ENCODE results near the gene TMA7. TPM values are rescaled to one million over a fixed set of nuclear protein-coding genes. Genes with fewer than 3 reads are reported as not detected.

TMA7 gene
- total and polyA plus RNA-seq, 2 of the 13 experiments (the other 11 are each of a cell fraction or from before 2014, with no cell fraction given), result 100 to 486 TPM

DNA sequence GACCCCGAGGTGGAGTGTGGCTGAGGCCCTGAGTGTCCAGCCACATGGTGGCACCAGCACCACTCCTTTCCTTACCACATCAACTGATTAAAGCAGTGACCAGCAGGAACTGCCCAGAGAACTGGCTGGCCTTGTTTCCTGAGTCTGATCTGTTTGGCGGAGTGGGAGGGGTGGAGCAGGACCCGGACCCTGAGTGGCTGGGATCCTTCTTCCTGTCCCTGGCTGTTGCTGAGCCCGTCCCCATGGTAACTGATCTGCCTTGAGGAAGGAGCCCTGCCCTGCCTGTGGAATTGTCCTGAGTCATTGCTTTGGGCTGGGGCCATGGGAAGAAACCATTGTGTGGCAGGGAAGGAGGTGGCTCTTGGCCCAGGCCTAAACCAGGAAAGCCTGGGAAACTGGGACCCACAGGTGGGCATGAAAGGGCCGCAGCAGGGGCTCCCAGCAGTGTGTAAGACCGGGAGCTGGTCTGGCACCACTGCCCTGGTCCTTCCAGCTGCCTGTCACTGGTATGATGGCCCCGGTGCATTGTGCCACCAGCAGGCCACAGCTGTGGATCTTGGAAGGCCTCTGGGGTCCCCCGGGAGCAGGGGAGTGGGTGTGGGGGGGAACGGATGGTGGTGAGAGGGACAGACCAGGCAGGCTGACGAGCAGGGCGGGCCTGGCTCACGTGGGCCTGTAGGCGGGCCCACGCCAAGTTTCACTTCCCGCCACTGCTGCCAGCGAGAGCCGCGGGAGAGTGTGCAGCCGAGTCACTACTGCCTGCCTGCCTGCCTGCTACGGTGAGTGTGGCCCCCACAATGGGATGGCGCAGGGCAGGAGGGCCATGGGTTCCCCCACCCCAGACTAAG is 25.7 kb downstream of the TMA7 start (continued):
- TF ChIP-seq SETDB1 (CRISPR knock-in tag; IDR thresholded peaks at IDR 0.05; ENCODE audit: borderline replicate concordance), result no peak
- no peak for TF ChIP-seq ZNF839 (CRISPR knock-in tag; IDR thresholded peaks at IDR 0.05; ENCODE audit: borderline replicate concordance)
- TF ChIP-seq PCBP1 (IDR thresholded peaks at IDR 0.05; ENCODE audit: borderline replicate concordance, low read depth, low read length), result no peak
- TF ChIP-seq CHD2 (IDR thresholded peaks at IDR 0.05; ENCODE audit: low read depth, low read length), result no peak
- TF ChIP-seq GTF3A (CRISPR knock-in tag; conservative IDR thresholded peaks at IDR 0.05), result no peak
- TF ChIP-seq TOE1 (CRISPR knock-in tag; IDR thresholded peaks at IDR 0.05), result no peak
- peak; percentile 59; the same call in 1 of the 2 replicates for TF ChIP-seq SAFB2 (CRISPR knock-in tag; IDR thresholded peaks at IDR 0.05; ENCODE audit: borderline replicate concordance, low read depth)
- no peak for TF ChIP-seq SMARCE1 (IDR thresholded peaks at IDR 0.05; ENCODE audit: borderline replicate concordance)
- TF ChIP-seq SMAD3 (CRISPR knock-in tag; IDR thresholded peaks at IDR 0.05), result 0 out of 2 replicates have a peak, but pooled peaks have one; percentile 26
- peak; percentile 21; the same call in 1 of the 2 replicates for TF ChIP-seq ZNF556 (CRISPR knock-in tag; IDR thresholded peaks at IDR 0.05; ENCODE audit: borderline replicate concordance)
- TF ChIP-seq, protein P1, sequence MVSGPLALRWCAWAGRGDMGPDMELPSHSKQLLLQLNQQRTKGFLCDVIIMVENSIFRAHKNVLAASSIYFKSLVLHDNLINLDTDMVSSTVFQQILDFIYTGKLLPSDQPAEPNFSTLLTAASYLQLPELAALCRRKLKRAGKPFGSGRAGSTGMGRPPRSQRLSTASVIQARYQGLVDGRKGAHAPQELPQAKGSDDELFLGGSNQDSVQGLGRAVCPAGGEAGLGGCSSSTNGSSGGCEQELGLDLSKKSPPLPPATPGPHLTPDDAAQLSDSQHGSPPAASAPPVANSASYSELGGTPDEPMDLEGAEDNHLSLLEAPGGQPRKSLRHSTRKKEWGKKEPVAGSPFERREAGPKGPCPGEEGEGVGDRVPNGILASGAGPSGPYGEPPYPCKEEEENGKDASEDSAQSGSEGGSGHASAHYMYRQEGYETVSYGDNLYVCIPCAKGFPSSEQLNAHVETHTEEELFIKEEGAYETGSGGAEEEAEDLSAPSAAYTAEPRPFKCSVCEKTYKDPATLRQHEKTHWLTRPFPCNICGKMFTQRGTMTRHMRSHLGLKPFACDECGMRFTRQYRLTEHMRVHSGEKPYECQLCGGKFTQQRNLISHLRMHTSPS (CRISPR knock-in tag; IDR thresholded peaks at IDR 0.05; ENCODE audit: low read depth), result no peak
- no peak for TF ChIP-seq ZNF816 (CRISPR knock-in tag; IDR thresholded peaks at IDR 0.05; ENCODE audit: borderline replicate concordance)
- TF ChIP-seq, protein P2, sequence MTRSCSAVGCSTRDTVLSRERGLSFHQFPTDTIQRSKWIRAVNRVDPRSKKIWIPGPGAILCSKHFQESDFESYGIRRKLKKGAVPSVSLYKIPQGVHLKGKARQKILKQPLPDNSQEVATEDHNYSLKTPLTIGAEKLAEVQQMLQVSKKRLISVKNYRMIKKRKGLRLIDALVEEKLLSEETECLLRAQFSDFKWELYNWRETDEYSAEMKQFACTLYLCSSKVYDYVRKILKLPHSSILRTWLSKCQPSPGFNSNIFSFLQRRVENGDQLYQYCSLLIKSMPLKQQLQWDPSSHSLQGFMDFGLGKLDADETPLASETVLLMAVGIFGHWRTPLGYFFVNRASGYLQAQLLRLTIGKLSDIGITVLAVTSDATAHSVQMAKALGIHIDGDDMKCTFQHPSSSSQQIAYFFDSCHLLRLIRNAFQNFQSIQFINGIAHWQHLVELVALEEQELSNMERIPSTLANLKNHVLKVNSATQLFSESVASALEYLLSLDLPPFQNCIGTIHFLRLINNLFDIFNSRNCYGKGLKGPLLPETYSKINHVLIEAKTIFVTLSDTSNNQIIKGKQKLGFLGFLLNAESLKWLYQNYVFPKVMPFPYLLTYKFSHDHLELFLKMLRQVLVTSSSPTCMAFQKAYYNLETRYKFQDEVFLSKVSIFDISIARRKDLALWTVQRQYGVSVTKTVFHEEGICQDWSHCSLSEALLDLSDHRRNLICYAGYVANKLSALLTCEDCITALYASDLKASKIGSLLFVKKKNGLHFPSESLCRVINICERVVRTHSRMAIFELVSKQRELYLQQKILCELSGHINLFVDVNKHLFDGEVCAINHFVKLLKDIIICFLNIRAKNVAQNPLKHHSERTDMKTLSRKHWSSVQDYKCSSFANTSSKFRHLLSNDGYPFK (CRISPR knock-in tag; IDR thresholded peaks at IDR 0.05; ENCODE audit: borderline replicate concordance), result no peak
- TF ChIP-seq ZNF563 (CRISPR knock-in tag; IDR thresholded peaks at IDR 0.05), result no peak
- TF ChIP-seq SIN3B (IDR thresholded peaks at IDR 0.05; ENCODE audit: low read length), result 0 out of 2 replicates have a peak, but pooled peaks have one; percentile 18
- no peak for TF ChIP-seq ZNF672 (CRISPR knock-in tag; IDR thresholded peaks at IDR 0.05)
- no peak for TF ChIP-seq MLLT10 (CRISPR knock-in tag; IDR thresholded peaks at IDR 0.05)
- TF ChIP-seq, protein P3, sequence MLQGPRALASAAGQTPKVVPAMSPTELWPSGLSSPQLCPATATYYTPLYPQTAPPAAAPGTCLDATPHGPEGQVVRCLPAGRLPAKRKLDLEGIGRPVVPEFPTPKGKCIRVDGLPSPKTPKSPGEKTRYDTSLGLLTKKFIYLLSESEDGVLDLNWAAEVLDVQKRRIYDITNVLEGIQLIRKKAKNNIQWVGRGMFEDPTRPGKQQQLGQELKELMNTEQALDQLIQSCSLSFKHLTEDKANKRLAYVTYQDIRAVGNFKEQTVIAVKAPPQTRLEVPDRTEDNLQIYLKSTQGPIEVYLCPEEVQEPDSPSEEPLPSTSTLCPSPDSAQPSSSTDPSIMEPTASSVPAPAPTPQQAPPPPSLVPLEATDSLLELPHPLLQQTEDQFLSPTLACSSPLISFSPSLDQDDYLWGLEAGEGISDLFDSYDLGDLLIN (CRISPR knock-in tag; IDR thresholded peaks at IDR 0.05; ENCODE audit: borderline replicate concordance), result no peak
- TF ChIP-seq, protein P4, sequence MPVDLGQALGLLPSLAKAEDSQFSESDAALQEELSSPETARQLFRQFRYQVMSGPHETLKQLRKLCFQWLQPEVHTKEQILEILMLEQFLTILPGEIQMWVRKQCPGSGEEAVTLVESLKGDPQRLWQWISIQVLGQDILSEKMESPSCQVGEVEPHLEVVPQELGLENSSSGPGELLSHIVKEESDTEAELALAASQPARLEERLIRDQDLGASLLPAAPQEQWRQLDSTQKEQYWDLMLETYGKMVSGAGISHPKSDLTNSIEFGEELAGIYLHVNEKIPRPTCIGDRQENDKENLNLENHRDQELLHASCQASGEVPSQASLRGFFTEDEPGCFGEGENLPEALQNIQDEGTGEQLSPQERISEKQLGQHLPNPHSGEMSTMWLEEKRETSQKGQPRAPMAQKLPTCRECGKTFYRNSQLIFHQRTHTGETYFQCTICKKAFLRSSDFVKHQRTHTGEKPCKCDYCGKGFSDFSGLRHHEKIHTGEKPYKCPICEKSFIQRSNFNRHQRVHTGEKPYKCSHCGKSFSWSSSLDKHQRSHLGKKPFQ (CRISPR knock-in tag; IDR thresholded peaks at IDR 0.05; ENCODE audit: insufficient replicate concordance), result no peak
- no peak for TF ChIP-seq MBNL3 (CRISPR knock-in tag; conservative IDR thresholded peaks at IDR 0.05)
- no peak for TF ChIP-seq CCAR2 (optimal IDR thresholded peaks at IDR 0.05; ENCODE audit: low read depth, low read length)
- peak; percentile 83 for TF ChIP-seq ZNF772 (CRISPR knock-in tag; IDR thresholded peaks at IDR 0.05)
